ENCODE results near the gene UROC1. TPM values are rescaled to one million over a fixed set of nuclear protein-coding genes. Genes with fewer than 3 reads are reported as not detected.

Gene UROC1
- total and polyA plus RNA-seq, 4 donors, result not detected

DNA sequence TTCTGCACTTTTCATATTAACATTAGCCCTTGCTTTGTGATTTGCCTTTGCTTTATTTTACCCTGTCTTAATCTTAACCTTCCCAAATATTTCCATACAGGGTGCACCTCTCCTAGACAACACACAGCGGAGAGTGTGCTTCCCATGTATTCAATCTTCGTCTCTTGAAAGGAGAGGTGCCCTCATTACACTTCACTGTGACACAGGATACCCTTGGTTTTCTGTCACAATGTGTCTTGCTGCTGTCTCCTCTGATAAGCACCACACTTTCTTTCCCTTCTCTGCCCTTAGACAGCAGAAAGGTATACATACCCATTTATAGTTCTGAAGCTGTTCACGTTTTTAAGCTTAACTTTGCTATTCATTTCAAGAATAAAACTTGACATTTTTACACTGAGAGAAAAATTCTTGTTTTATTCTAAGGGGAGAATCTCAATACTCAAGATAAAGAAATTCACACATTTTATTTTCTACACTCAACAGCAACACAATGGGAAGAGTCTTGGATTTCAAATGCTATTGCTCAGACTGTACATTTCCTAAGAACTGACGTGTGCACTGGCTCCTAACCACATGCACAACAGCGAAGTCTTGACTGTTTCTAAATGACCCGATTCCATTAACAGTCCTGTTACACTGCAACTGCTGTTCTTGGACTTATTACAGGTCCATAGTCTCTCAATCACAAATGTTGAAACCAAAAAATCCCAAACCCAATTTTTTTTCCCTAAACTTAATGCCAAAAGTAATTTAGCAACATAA is 63.0 kb downstream of the UROC1 start:
- no peaks in the 10 kb centered on the region for H3K27me3 ChIP-seq (ENCODE audit: control insufficient read depth in 1 of 2, insufficient read depth in 2 of 2, low read length in 1 of 2)
- WGBS, 2 donors, result 53 to 54% methylated on average over 6 of the region's 6 CpGs
- H3K4me3 ChIP-seq (ENCODE audit: low read length in 2 of 2), result no peak overlapping the region
- no peak overlapping the region for H3K27ac ChIP-seq (ENCODE audit: low read depth in 1 of 2, low read length in 2 of 2)
- H3K36me3 ChIP-seq (ENCODE audit: control insufficient read depth in 1 of 2, insufficient read depth in 2 of 2, low read length in 1 of 2), result peaks cover 0 to 5% of the 10 kb centered on the region in 2 donors
- no peaks in the 10 kb centered on the region for H3K9me3 ChIP-seq (ENCODE audit: control insufficient read depth, low read length)
- ATAC-seq (ENCODE audit: low FRiP score) (no peak), DNase-seq (no peak)
- intact Hi-C loops (cut with DNase I), result no loop called here
- H3K4me1 ChIP-seq (ENCODE audit: control insufficient read depth in 1 of 2, insufficient read depth in 2 of 2, low read length in 2 of 2), result no peaks in the 10 kb centered on the region

GRCh38 chr3:126454025-126454424 is 63.5 kb downstream of the UROC1 start:
- H3K36me3 ChIP-seq (ENCODE audit: control insufficient read depth in 1 of 2, insufficient read depth in 2 of 2, low read length in 1 of 2), result peaks cover 0 to 5% of the 10 kb centered on the region in 2 donors
- no peaks in the 10 kb centered on the region for H3K9me3 ChIP-seq (ENCODE audit: control insufficient read depth, low read length)
- no peaks in the 10 kb centered on the region for H3K4me1 ChIP-seq (ENCODE audit: control insufficient read depth in 1 of 2, insufficient read depth in 2 of 2, low read length in 2 of 2)
- DNase-seq (no peak), ATAC-seq (ENCODE audit: low FRiP score) (no peak)
- intact Hi-C loops (cut with DNase I), result no loop called here
- 80 to 83% methylated on average over 1 of the region's 1 CpG for WGBS, 2 donors
- no peak overlapping the region for H3K27ac ChIP-seq (ENCODE audit: low read depth in 1 of 2, low read length in 2 of 2)
- H3K4me3 ChIP-seq (ENCODE audit: low read length in 2 of 2), result no peak overlapping the region
- no peaks in the 10 kb centered on the region for H3K27me3 ChIP-seq (ENCODE audit: control insufficient read depth in 1 of 2, insufficient read depth in 2 of 2, low read length in 1 of 2)

DNA sequence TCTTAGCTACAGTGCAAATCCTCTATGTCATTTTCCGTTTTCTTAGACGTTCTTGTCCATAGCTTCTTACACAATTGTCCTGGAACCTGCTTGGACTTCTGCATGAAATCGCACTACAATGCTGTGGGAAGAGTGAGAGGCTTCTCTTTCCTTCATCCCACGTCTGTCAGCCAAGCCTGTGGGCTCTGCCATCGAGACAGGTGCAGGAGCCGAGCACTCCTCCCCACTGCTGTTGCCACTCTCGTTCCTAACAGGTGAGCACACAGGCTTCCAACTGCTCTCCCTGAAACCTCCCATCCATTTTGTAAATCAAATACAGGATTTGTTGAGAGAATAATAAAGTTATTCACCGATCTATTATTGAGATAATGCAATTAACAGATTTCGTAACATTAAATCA is 65.4 kb downstream of the UROC1 start:
- 87 to 88% methylated on average over 9 of the region's 9 CpGs for WGBS, 2 donors

GRCh38 chr3:126451511-126451910 is 66.1 kb downstream of the UROC1 start:
- Histone ChIP-seq H3K27ac (ENCODE audit: low read depth in 1 of 2, low read length in 2 of 2) (no peak overlapping the region), H3K4me1 (ENCODE audit: control insufficient read depth in 1 of 2, insufficient read depth in 2 of 2, low read length in 2 of 2) (no peaks in the 10 kb centered on the region), H3K27me3 (ENCODE audit: control insufficient read depth in 1 of 2, insufficient read depth in 2 of 2, low read length in 1 of 2) (no peaks in the 10 kb centered on the region), H3K36me3 (ENCODE audit: control insufficient read depth in 1 of 2, insufficient read depth in 2 of 2, low read length in 1 of 2) (peaks cover 0 to 3% of the 10 kb centered on the region in 2 donors), H3K9me3 (ENCODE audit: control insufficient read depth, low read length) (no peaks in the 10 kb centered on the region), H3K4me3 (ENCODE audit: low read length in 2 of 2) (no peak overlapping the region)
- 89 to 90% methylated on average over 12 of the region's 12 CpGs for WGBS, 2 donors
- DNase-seq (peak in 1 of 2 donors; percentile 44), ATAC-seq (ENCODE audit: low FRiP score) (no peak)
- intact Hi-C loops (cut with DNase I), result no loop called here

More for the DNA sequence above, 65.4 kb downstream of the UROC1 start:
- Histone ChIP-seq H3K4me3 (ENCODE audit: low read length in 2 of 2) (no peak overlapping the region), H3K27ac (ENCODE audit: low read depth in 1 of 2, low read length in 2 of 2) (no peak overlapping the region), H3K27me3 (ENCODE audit: control insufficient read depth in 1 of 2, insufficient read depth in 2 of 2, low read length in 1 of 2) (no peaks in the 10 kb centered on the region), H3K4me1 (ENCODE audit: control insufficient read depth in 1 of 2, insufficient read depth in 2 of 2, low read length in 2 of 2) (no peaks in the 10 kb centered on the region), H3K9me3 (ENCODE audit: control insufficient read depth, low read length) (no peaks in the 10 kb centered on the region), H3K36me3 (ENCODE audit: control insufficient read depth in 1 of 2, insufficient read depth in 2 of 2, low read length in 1 of 2) (peaks cover 0 to 5% of the 10 kb centered on the region in 2 donors)
- peak in 1 of 2 donors; percentile 37 for DNase-seq
- ATAC-seq (ENCODE audit: low FRiP score), result no peak
- intact Hi-C loops (cut with DNase I), result no loop called here

GRCh38 chr3:126450744-126451143 is 66.8 kb downstream of the UROC1 start:
- intact Hi-C loops (cut with DNase I), result no loop called here
- peaks cover 0 to 3% of the 10 kb centered on the region in 2 donors for H3K36me3 ChIP-seq (ENCODE audit: control insufficient read depth in 1 of 2, insufficient read depth in 2 of 2, low read length in 1 of 2)
- no peaks in the 10 kb centered on the region for H3K4me1 ChIP-seq (ENCODE audit: control insufficient read depth in 1 of 2, insufficient read depth in 2 of 2, low read length in 2 of 2)
- no peak overlapping the region for H3K27ac ChIP-seq (ENCODE audit: low read depth in 1 of 2, low read length in 2 of 2)
- H3K9me3 ChIP-seq (ENCODE audit: control insufficient read depth, low read length), result no peaks in the 10 kb centered on the region
- ATAC-seq (ENCODE audit: low FRiP score) (no peak), DNase-seq (peak in 1 of 2 donors; percentile 22)
- 94 to 95% methylated on average over 3 of the region's 3 CpGs for WGBS, 2 donors
- no peak overlapping the region for H3K4me3 ChIP-seq (ENCODE audit: low read length in 2 of 2)
- no peaks in the 10 kb centered on the region for H3K27me3 ChIP-seq (ENCODE audit: control insufficient read depth in 1 of 2, insufficient read depth in 2 of 2, low read length in 1 of 2)

- 68 to 74% methylated on average over 9 of the region's 9 CpGs for WGBS, 2 donors
- Histone ChIP-seq H3K9me3 (ENCODE audit: control insufficient read depth, low read length) (no peaks in the 10 kb centered on the region), H3K4me3 (ENCODE audit: low read length in 2 of 2) (no peak overlapping the region), H3K27me3 (ENCODE audit: control insufficient read depth in 1 of 2, insufficient read depth in 2 of 2, low read length in 1 of 2) (no peaks in the 10 kb centered on the region), H3K36me3 (ENCODE audit: control insufficient read depth in 1 of 2, insufficient read depth in 2 of 2, low read length in 1 of 2) (peaks cover 0 to 3% of the 10 kb centered on the region in 2 donors), H3K27ac (ENCODE audit: low read depth in 1 of 2, low read length in 2 of 2) (no peak overlapping the region), H3K4me1 (ENCODE audit: control insufficient read depth in 1 of 2, insufficient read depth in 2 of 2, low read length in 2 of 2) (no peaks in the 10 kb centered on the region)
- intact Hi-C loops (cut with DNase I), result no loop called here
- no peak for ATAC-seq (ENCODE audit: low FRiP score)
- peak in 1 of 2 donors; percentile 39 for DNase-seq
These were observed 67.4 kb downstream of the UROC1 start for GRCh38 chr3:126450219-126450618.

DNA sequence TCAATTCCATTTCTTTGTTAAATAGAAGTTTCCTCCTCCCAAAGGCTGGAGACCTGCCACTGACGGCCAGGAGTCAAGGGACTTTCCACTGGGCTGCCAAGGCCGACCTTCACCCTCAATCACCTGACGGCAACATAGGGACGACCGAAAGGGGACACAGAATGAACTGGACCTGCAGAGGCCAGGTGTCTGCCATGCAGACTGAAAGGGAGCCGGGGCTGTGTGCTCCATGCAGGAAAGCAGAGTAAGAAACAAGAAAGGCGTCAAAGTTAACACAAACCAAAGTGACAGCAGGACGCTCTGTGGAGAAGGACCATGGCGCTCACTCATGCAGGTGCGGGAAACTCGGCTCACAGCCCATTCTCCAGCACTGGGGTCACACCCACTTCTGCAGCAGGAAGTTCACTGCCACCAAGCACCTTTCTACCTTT is 67.9 kb downstream of the UROC1 start:
- no peaks in the 10 kb centered on the region for H3K4me1 ChIP-seq (ENCODE audit: control insufficient read depth in 1 of 2, insufficient read depth in 2 of 2, low read length in 2 of 2)
- intact Hi-C loops (cut with DNase I), result no loop called here
- H3K9me3 ChIP-seq (ENCODE audit: control insufficient read depth, low read length), result no peaks in the 10 kb centered on the region
- ATAC-seq (ENCODE audit: low FRiP score) (no peak), DNase-seq (peak in 1 of 2 donors; percentile 65)
- H3K4me3 ChIP-seq (ENCODE audit: low read length in 2 of 2), result no peak overlapping the region
- H3K36me3 ChIP-seq (ENCODE audit: control insufficient read depth in 1 of 2, insufficient read depth in 2 of 2, low read length in 1 of 2), result peaks cover 0 to 3% of the 10 kb centered on the region in 2 donors
- no peaks in the 10 kb centered on the region for H3K27me3 ChIP-seq (ENCODE audit: control insufficient read depth in 1 of 2, insufficient read depth in 2 of 2, low read length in 1 of 2)
- no peak overlapping the region for H3K27ac ChIP-seq (ENCODE audit: low read depth in 1 of 2, low read length in 2 of 2)
- 88% methylated on average over 11 of the region's 11 CpGs for WGBS, 2 donors

GRCh38 chr3:126448893-126449180 is 68.7 kb downstream of the UROC1 start:
- Histone ChIP-seq H3K4me3 (ENCODE audit: low read length in 2 of 2) (no peak overlapping the region), H3K27me3 (ENCODE audit: control insufficient read depth in 1 of 2, insufficient read depth in 2 of 2, low read length in 1 of 2) (no peaks in the 10 kb centered on the region), H3K4me1 (ENCODE audit: control insufficient read depth in 1 of 2, insufficient read depth in 2 of 2, low read length in 2 of 2) (no peaks in the 10 kb centered on the region), H3K27ac (ENCODE audit: low read depth in 1 of 2, low read length in 2 of 2) (no peak overlapping the region), H3K36me3 (ENCODE audit: control insufficient read depth in 1 of 2, insufficient read depth in 2 of 2, low read length in 1 of 2) (peaks cover 0 to 3% of the 10 kb centered on the region in 2 donors), H3K9me3 (ENCODE audit: control insufficient read depth, low read length) (no peaks in the 10 kb centered on the region)
- 87 to 91% methylated on average over 8 of the region's 8 CpGs for WGBS, 2 donors
- DNase-seq (peak in 1 of 2 donors; percentile 67), ATAC-seq (ENCODE audit: low FRiP score) (no peak)
- intact Hi-C loops (cut with DNase I), result no loop called here

DNA sequence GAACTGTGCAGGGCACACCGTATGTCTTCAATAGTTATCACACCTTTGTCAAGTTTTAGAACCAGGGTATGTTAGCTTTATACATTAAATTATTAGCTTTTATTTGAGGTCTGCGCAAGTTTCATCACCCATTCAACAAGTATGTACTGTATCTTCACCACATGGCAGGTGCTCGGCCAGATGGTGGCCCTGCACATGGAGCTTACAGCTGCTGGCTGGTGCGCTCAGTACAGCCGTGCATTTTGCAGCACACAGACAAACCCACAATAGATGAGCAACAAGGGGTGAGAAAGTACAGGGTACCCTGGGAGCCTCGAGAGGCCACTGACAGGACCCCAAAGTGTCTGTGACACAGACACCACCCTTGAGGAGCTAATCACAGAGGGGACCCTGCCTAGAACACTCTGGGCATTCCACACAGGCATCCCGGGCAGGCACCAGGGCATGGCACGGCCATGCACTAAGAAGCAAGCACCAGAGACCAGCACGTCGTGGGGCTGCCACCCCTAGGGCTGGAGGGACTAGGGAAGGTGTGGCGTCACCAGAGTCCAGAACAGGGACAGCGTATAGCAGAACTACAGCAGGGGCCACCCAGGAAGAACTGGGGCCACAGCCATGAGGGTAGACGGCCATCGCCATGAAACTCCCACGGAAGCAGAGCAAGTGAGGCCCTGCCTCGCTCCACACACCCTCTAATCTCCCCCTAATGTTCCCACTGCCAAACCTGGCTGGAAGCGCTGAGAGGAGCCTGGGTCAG is 69.3 kb downstream of the UROC1 start:
- intact Hi-C loops (cut with DNase I), result no loop called here
- ATAC-seq (ENCODE audit: low FRiP score) (no peak), DNase-seq (peak in 1 of 2 donors; percentile 54)
- Histone ChIP-seq H3K4me3 (ENCODE audit: low read length in 2 of 2) (no peak overlapping the region), H3K36me3 (ENCODE audit: control insufficient read depth in 1 of 2, insufficient read depth in 2 of 2, low read length in 1 of 2) (peaks cover 0 to 3% of the 10 kb centered on the region in 2 donors), H3K4me1 (ENCODE audit: control insufficient read depth in 1 of 2, insufficient read depth in 2 of 2, low read length in 2 of 2) (no peaks in the 10 kb centered on the region), H3K27me3 (ENCODE audit: control insufficient read depth in 1 of 2, insufficient read depth in 2 of 2, low read length in 1 of 2) (no peaks in the 10 kb centered on the region), H3K9me3 (ENCODE audit: control insufficient read depth, low read length) (no peaks in the 10 kb centered on the region), H3K27ac (ENCODE audit: low read depth in 1 of 2, low read length in 2 of 2) (no peak overlapping the region)
- WGBS, 2 donors, result 89 to 90% methylated on average over 17 of the region's 17 CpGs

Measured in aorta (tissue), 5 donors.